Urothelium cell line (cell line): ENCODE results near the gene IQGAP2.

Experiments
- DNase-seq: peaks from one replicate; pipeline ENCODE4 v3.0.0; 2011; ENCODE audit warnings: low spot score, mixed read lengths
- FAIRE-seq: peaks from 2 replicates; lab custom pipeline; 2011; peaks lifted over from hg19 to GRCh38; lab: Jason Lieb, UNC

Gene IQGAP2

GRCh38 chr5:76443066-76443800 is 40.1 kb downstream of the IQGAP2 start:
- no peak for FAIRE-seq
- DNase-seq, result no peak

- DNase-seq, result no peak
- FAIRE-seq, result no peak
Measured at GRCh38 chr5:76445063-76445462, 42.0 kb downstream of the IQGAP2 start.

DNA sequence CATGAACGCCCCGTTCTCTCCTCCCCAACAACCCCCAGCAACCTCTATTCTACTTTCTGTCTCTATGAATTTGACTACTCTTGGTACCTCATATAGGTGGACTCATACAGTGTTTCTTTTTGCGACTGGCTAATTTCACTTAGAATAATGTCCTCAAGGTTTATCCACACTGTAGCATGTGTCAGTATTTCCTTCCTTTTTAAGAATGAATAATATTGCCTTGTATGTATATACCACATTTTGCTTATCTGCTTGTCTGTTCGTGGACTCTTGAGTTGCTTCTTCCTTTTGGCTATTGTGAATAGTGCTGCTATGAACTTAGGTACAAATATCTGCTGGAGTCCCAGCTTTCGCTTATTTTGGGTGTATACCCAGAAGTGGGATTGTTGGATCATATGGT is 42.7 kb downstream of the IQGAP2 start:
- DNase-seq (no peak), FAIRE-seq (no peak)

DNA sequence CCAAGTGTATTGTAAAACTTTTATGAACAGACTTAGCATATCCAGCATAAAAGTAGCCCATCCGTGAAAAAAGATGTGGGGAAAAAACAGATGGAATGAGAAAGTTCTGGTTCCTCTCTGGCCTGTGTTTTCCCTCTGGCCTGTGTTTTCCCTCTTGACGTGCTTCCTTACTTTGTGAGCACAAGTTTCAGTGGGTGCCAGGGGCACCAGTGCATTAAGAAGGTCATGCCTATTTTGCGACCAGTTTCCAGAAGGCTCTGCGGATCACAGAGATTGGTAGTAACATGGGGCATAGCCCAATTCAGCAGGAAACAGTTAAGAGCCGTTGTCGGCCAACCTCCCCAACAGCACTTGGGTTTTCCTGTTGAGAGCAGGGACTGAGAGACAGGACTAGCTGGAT is 43.7 kb downstream of the IQGAP2 start:
- no peak for FAIRE-seq

DNA sequence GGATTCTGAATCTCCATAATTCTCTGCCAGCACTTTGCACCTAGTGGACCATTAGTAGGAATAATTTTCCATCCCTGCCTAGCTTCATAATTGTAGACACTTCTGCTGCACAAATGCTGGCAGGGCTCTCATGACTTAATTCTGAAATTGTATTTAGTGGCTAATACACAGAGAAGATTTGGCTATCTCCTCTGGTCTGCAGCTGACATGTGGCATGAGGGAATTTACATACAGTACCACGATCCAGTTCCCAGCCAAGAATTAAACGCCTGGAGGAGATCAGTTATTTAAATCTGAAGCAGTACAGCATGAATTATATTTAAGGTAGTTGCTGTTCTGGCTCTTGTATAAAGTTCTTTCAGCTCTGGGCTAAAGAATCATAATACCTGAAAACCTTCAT is 46.5 kb downstream of the IQGAP2 start:
- no peak for FAIRE-seq

More for the DNA sequence above, 43.7 kb downstream of the IQGAP2 start:
- DNase-seq, result no peak

GRCh38 chr5:76450054-76450453 is 47.0 kb downstream of the IQGAP2 start:
- FAIRE-seq, result peak; percentile 55
- DNase-seq, result no peak

More for the DNA sequence above, 46.5 kb downstream of the IQGAP2 start:
- no peak for DNase-seq

DNA sequence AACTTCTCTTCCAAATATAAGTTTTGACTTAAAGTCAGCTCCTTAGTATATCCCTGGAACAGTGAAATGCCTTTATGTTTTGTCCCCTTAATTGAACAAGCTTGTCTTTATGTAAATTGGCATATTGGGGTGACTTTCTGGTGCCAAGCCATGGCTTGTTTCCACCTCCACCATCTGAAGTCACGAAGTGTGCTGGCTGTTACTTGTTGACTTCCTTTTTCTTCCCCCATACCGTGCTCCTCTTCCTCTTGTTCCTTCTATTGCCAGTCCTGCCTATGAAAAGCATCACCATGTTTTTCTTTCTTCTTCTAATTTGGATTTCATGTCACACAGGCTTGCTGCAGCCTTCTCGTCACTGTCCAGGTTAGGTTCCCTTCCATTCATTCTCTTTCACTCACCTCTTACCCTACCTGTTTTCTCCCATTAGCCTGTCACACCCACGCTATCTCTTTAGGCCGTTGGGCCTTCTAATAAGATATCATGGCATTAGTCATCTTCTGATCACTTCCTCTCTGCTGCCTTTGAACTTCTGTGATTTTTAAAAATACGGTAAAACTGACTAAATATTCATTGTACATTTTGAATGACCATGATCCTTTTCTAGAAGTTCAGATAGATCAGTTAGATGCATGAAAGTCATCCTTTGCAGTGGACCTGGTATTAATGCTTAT is 48.1 kb downstream of the IQGAP2 start:
- DNase-seq (no peak), FAIRE-seq (no peak)

DNA sequence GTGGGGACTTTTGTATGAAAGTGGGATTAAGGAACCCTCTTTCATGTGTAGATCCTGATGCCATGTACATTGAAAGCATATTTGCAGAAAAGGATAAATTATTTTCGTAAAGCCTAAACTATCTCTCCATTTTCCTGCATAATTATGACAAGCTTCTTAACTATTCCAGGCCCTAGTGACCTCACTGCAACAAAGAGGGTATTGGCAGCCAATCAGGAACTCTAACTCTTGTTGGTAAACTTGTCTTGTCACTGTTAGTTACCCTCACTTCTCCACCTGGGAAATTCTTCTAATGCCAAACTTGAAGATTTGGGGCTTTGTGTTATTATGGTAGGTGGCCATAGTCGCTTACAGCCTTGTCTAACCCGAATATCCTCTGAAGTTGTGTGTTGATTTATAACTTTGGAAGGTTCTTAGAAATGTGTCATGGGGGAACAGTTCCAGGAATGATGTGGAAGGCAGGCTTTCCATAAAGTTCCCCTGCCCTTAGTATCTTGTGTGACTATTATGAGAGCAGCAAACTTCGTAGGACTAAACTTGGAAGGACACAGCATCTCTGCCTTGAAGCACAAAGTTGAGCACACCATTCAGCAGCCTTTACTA is 52.5 kb downstream of the IQGAP2 start:
- DNase-seq (no peak), FAIRE-seq (no peak)

GRCh38 chr5:76456258-76456657 is 53.2 kb downstream of the IQGAP2 start:
- DNase-seq (no peak), FAIRE-seq (no peak)

DNA sequence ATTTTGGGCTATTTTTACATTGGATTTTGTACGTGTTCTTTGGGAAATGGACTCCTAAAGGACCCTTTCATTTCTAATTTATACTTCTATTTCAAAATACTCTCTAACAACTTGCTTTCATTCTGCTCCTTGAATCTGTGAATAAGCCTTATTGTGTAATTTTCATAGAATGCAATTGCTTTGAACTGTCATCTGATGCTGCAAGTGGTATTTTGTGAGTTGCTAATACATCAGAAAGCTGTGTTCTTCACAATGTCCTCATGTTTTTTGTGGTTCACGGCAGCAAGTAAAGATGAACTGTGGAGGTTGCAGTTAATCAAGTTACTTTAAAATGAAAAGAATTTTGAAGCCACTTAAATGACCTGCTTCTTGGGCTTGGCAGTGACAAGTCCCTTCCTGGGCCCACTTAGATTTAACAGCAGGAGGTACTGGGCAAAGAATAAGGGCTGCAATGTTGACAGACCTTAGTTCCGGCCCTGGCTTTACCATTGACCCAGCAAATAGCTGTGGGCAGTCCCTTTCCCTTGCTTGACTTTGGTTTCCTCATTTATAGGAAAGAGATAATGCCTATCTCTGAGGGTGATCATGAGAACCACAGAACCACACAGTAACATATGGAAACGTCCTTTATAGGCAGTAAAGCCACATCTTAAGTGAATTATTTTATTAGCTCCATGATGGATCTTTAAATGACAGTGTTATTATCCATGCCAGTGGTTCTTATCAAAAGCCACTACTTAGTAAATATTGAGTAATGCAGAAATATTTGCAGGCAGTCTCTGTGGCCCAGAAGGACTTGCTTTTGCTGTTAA is 54.8 kb downstream of the IQGAP2 start:
- FAIRE-seq (no peak), DNase-seq (no peak)

GRCh38 chr5:76458486-76458830 is 55.4 kb downstream of the IQGAP2 start:
- FAIRE-seq, result no peak

DNA sequence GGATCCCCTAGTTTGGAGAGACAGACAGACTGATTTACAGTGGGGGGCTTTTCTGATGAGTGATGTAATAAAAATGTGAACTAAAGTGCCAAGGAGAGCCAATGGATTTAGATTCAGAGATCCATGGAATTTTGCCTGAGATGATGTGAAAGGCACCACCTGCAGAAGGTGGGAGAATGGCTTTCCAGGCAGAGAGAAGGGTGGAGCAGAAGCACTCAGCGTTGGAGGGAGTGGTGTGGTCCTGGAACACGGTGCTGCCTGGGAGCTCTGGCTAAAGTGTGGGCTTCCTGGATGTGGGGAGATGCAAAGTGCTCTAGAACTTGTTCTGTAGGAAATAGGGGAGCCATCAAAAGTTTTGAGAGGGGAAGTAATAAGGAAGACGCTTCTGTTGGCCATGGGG is 57.0 kb downstream of the IQGAP2 start:
- FAIRE-seq (no peak), DNase-seq (no peak)

More at GRCh38 chr5:76458486-76458830, 55.4 kb downstream of the IQGAP2 start:
- no peak for DNase-seq

DNA sequence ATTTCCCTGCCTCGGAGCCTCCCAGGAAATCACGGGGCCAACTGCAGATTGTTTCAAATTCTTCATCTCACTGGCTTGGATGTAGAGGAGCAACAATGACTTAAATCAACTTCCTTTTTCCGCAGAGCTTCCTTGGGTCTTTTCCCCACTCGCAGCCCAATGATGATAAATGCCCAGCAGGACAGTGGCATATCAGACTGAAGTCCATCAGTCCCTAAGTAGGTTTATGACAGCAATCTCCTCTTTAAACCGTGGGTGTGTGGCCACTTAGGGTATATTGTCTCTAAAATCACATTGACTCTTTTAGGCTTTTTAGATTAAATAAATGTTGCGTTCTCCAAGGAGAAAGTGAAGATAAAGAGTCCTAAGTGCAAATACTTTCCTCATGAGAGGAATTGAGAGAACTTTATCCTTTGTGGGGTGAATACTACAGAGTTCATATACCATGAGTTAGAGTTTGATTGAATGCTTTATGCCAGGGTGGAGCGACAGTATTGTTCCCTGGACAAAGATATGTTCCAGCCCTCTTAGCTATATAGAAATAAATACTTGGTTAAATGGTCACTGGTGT is 59.1 kb downstream of the IQGAP2 start:
- DNase-seq (no peak), FAIRE-seq (no peak)

- FAIRE-seq (no peak), DNase-seq (no peak)
Measured at GRCh38 chr5:76467216-76467615, 64.1 kb downstream of the IQGAP2 start.

GRCh38 chr5:76468635-76469425 is 65.7 kb downstream of the IQGAP2 start:
- no peak for FAIRE-seq
- DNase-seq, result no peak

GRCh38 chr5:76469656-76470290 is 66.7 kb downstream of the IQGAP2 start:
- FAIRE-seq, result no peak

GRCh38 chr5:76470976-76471375 is 67.9 kb downstream of the IQGAP2 start:
- DNase-seq (no peak), FAIRE-seq (no peak)

More at GRCh38 chr5:76469656-76470290, 66.7 kb downstream of the IQGAP2 start:
- DNase-seq, result no peak

DNA sequence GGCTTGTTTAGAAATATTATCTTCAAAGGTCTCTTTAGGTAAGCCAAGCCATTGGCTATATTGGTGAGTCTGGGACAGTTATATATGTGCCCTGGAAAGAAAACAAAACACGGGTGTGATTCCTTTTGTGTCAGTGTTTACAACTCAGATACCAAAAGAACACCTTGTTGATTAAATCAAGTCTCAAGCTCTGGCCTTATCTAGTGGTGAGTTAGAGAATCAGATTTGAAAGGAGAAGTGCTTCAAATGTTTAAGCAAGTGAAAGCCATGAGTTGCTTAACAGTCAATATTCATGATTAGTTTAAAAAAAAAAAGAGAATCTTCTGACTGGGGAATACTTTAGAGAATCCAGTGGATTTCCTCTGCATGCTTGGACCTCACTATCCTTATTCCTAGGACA is 68.3 kb downstream of the IQGAP2 start:
- FAIRE-seq, result no peak

DNA sequence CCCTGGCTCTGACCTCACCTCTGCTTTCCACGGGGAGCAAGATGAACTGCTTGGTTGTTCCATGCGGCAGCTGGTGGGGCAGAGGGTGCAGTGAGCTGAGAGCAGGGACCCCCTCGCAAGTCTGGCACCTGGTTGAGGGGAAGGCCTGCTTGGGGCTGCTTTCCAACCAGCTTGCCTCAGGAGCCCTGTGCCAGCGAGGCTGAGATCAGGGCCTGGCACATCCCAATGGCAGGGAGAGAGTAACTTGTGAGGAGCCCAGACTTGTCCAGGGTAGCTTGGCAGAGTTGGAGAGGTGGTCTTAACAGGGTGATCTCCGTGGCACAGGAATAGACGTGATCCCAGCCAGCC is 68.9 kb downstream of the IQGAP2 start:
- DNase-seq (no peak), FAIRE-seq (no peak)

More for the DNA sequence above, 68.3 kb downstream of the IQGAP2 start:
- DNase-seq, result no peak
